GM10248 (cell line): ENCODE results near the gene CLCN1.

ENCODE experiments used
- CTCF ChIA-PET: fragments of 300-600 bp; sonication (Branson Sonifier 250); formaldehyde crosslinking; extraction: SDS; loops from one replicate; lab custom pipeline; 2021; ENCODE audit warnings: antibody characterized with exemption; lab: Yijun Ruan, JAX
- POLR2A ChIA-PET: fragments of 350-650 bp; sonication (Branson Sonifier 250); formaldehyde crosslinking; extraction: SDS; loops from one replicate; lab custom pipeline; 2020; ENCODE audit warnings: antibody characterized with exemption; lab: Yijun Ruan, JAX
- DNase-seq: peaks from one replicate; pipeline ENCODE4 v3.0.0; 2012; ENCODE audit errors: extremely low spot score
- TF ChIP-seq, protein P1 (sequence below): IDR thresholded peaks from 2 replicates; pipeline ENCODE4 v1.5.1; 2012; ENCODE audit warnings: mild to moderate bottlenecking, low read depth; ENCODE audit errors: extremely low read depth, missing control alignments, control extremely low read depth

The CLCN1 gene

DNA sequence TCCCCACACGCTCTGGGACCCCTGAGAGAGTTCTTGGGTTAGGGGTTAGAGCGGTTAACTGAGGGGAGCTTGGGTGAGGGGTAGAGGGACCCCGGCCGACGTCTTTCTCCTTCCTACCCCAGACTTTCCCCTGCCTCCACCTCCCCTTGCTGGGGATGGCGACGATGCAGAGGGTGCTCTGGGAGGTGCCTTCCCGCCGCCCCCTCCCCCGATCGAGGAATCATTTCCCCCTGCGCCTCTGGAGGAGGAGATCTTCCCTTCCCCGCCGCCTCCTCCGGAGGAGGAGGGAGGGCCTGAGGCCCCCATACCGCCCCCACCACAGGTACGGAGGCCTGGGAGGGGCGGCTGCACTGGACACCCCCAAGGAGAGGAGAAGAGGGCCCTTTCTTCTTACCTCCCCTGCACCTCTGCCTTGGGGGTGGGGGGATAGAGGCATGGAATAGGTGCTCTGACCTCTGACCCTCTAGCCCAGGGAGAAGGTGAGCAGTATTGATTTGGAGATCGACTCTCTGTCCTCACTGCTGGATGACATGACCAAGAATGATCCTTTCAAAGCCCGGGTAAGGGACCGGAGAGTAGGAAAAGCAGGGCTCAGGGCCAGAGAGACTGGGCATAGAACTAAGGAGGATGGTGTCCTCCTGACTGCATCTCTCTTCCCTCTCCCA, 66.3 kb downstream of the CLCN1 start:
- CTCF ChIA-PET, result interaction anchor here (0.9 to 1.2 kb wide), 2 partner anchors 14 to 54 kb away, joined by 3 read pairs; no protein-coding TSS in a partner anchor
- POLR2A ChIA-PET, result no interaction called here
- TF ChIP-seq, protein P1, sequence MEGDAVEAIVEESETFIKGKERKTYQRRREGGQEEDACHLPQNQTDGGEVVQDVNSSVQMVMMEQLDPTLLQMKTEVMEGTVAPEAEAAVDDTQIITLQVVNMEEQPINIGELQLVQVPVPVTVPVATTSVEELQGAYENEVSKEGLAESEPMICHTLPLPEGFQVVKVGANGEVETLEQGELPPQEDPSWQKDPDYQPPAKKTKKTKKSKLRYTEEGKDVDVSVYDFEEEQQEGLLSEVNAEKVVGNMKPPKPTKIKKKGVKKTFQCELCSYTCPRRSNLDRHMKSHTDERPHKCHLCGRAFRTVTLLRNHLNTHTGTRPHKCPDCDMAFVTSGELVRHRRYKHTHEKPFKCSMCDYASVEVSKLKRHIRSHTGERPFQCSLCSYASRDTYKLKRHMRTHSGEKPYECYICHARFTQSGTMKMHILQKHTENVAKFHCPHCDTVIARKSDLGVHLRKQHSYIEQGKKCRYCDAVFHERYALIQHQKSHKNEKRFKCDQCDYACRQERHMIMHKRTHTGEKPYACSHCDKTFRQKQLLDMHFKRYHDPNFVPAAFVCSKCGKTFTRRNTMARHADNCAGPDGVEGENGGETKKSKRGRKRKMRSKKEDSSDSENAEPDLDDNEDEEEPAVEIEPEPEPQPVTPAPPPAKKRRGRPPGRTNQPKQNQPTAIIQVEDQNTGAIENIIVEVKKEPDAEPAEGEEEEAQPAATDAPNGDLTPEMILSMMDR, result no peak
- no peak for DNase-seq

DNA sequence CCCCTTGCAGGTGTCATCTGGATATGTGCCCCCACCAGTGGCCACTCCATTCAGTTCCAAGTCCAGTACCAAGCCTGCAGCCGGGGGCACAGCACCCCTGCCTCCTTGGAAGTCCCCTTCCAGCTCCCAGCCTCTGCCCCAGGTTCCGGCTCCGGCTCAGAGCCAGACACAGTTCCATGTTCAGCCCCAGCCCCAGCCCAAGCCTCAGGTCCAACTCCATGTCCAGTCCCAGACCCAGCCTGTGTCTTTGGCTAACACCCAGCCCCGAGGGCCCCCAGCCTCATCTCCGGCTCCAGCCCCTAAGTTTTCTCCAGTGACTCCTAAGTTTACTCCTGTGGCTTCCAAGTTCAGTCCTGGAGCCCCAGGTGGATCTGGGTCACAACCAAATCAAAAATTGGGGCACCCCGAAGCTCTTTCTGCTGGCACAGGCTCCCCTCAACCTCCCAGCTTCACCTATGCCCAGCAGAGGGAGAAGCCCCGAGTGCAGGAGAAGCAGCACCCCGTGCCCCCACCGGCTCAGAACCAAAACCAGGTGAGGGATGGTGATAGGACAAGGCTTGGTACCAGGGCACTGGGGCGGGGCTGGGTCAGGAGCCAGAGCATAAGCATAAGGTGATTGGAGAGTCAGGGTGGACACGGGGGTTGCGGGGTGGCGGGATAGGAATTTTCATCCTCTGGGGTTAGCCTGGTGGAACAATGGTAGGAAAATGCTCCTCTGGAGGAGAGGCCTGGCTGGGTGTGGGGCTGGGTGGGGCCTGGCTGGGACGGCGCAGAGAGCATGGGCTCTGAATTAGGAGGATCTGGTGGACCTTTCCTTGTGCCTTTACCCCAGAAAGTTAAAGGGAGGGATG, 67.1 kb downstream of the CLCN1 start:
- no peak for DNase-seq
- POLR2A ChIA-PET, result no interaction called here
- CTCF ChIA-PET, result interaction anchor here (0.9 to 2.1 kb wide), 4 partner anchors 8 to 55 kb away, joined by 3 to 8 read pairs (median 5); no protein-coding TSS in a partner anchor
- TF ChIP-seq, protein P1, result no peak

DNA sequence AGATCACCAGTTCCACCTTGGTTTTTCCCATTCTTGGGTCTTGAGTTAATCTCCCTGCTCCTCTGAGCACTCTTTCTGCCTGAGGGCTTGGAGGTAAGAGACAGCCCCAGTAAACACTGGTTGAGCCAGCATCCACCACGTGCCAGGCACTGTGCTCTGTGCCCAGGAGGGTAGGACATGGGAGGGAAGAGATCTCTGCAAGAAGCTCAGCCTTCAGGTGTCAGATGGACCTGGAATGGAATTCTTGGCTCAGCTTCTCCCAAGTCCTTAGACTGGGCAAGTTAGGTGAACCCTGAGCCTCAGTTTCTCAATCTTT, 67.7 kb downstream of the CLCN1 start:
- no peak for DNase-seq
- ChIA-PET CTCF (interaction anchor here (1.4 to 2.1 kb wide), 5 partner anchors 8 to 143 kb away, joined by 4 to 8 read pairs (median 7); no protein-coding TSS in a partner anchor), POLR2A (interaction anchor here (0.6 kb wide), 1 partner anchor 427 kb away, joined by 3 read pairs; no protein-coding TSS in a partner anchor)
- TF ChIP-seq, protein P1, result no peak

DNA sequence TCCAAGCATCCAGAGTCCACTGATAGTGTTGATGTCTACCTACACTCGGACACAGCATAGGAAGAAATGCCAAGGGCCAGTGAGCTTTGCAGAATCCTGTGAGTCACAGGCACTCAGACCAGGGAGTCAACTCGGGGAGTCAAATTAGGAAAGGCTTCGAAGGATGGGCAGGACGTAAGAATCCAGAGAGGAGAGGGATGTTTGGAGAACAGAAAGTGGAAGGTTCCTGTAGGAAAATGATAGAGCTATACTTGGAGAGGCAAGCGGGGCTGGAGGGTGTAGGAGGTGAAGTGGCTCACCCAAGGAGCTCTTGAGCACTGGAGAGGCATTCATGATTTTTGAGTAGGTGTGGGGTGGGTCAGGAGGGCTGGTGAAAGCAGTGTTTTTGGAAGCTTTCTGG, 68.2 kb downstream of the CLCN1 start:
- DNase-seq, result no peak
- POLR2A ChIA-PET, result interaction anchor here (0.6 kb wide), 1 partner anchor 428 kb away, joined by 3 read pairs; no protein-coding TSS in a partner anchor
- TF ChIP-seq, protein P1, result no peak
- CTCF ChIA-PET, result interaction anchor here (1.0 to 2.1 kb wide), 6 partner anchors 9 to 143 kb away, joined by 4 to 8 read pairs (median 6); no protein-coding TSS in a partner anchor

DNA sequence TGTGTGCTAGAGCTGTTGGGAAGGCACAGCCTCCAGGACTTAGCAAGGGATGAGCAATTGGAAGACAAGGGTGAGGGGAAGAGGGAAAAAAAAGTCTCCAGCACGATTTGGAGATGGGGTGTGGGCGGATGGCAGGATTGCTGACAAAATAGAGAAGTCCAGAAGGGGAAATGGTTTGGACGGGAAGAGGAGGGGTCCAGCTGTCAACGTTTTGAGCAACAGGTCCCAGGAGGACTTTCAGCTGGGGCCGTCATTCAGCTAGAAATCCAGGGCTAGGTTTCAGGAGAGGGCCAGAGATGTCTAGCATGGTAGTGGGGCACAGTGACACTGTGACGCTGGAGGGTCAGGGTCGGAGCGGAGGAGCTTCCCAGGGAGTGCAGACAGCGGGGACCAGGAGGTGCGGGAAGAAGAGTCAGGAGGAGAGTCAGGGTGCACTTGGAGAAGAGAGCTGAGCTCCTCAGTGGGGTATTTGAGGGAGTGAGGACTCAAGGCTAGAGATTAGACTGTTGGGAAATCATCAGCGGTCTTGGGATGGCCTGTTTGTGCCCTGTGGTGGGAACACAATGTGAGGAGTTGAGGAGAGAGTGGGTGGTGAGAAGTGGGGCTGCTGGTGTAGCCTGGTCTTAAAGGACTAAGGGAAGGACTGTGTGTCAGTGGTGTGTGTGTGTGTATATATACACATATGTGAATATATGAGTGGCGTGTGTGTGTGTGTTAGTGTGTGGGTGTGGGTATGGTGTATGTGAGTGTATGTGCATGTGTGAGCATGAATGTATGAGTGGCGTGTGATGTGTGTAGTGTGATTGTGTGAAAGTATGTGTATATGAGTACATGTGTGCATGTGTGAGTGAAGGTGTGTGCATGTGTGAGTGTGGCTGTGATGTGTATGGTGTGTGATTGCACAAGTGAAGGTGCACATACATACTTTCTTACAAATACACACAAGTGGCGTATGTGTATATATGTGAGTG, 69.0 kb downstream of the CLCN1 start:
- ChIA-PET POLR2A (no interaction called here), CTCF (interaction anchor here (1.0 to 2.1 kb wide), 7 partner anchors 8 to 144 kb away, joined by 3 to 8 read pairs (median 6); no protein-coding TSS in a partner anchor)
- TF ChIP-seq, protein P1, result no peak
- DNase-seq, result no peak
